GM23338 (cell line): ENCODE results near the gene OR13F1. TPM values are rescaled to one million over a fixed set of nuclear protein-coding genes. Genes with fewer than 3 reads are reported as not detected.

Source experiments
- ATAC-seq: fragments of 200-7000 bp; cut with Tn5 transposase; 3 replicates; pipeline ENCODE4 v1.9.1; 2020
- DNase-seq: peaks from one replicate; pipeline ENCODE4 v3.0.0-alpha.2; 2015; ENCODE audit warnings: low spot score
- H2AFZ ChIP-seq: fragments of 200-600 bp; sonication (generic); 2 replicates; pipeline ENCODE4 v1.8.0; 2016; ENCODE audit warnings: antibody characterized with exemption, mild to moderate bottlenecking, moderate library complexity
- H3F3A ChIP-seq: fragments of 200-600 bp; sonication (generic); replicated peaks from 2 replicates; pipeline ENCODE4 v1.8.0; 2017; ENCODE audit warnings: antibody characterized with exemption, mixed run types, low read depth
- H3K27ac ChIP-seq: fragments of 200-600 bp; sonication (generic); 2 replicates; pipeline ENCODE4 v1.6.1; 2016; ENCODE audit warnings: low read depth
- H3K27me3 ChIP-seq: fragments of 200-600 bp; sonication (generic); 2 replicates; pipeline ENCODE4 v1.8.0; 2016; ENCODE audit warnings: mild to moderate bottlenecking, mixed run types, moderate library complexity; ENCODE audit not compliant: insufficient read depth
- H3K36me3 ChIP-seq: fragments of 200-600 bp; sonication (generic); 2 replicates; pipeline ENCODE4 v1.8.0; 2016; ENCODE audit warnings: mild to moderate bottlenecking; ENCODE audit not compliant: insufficient read depth
- H3K4me1 ChIP-seq: fragments of 200-600 bp; sonication (generic); 2 replicates; pipeline ENCODE4 v1.8.0; 2016; ENCODE audit warnings: mild to moderate bottlenecking, moderate library complexity; ENCODE audit not compliant: insufficient read depth
- H3K4me2 ChIP-seq: fragments of 200-600 bp; sonication (generic); 2 replicates; pipeline ENCODE4 v1.7.1; 2017; ENCODE audit warnings: mixed run types
- H3K4me3 ChIP-seq: fragments of 200-600 bp; sonication (generic); 2 replicates; pipeline ENCODE4 v1.6.1; 2016; ENCODE audit warnings: mixed run types
- H3K79me2 ChIP-seq: fragments of 200-600 bp; sonication (generic); replicated peaks from 2 replicates; pipeline ENCODE4 v1.8.0; 2017; ENCODE audit warnings: mild to moderate bottlenecking; ENCODE audit not compliant: insufficient read depth
- H3K9me2 ChIP-seq: fragments of 200-600 bp; sonication (generic); 2 replicates; pipeline ENCODE4 v1.8.0; 2017; ENCODE audit not compliant: insufficient read depth
- H4K20me1 ChIP-seq: fragments of 200-600 bp; sonication (generic); replicated peaks from 2 replicates; pipeline ENCODE4 v1.8.0; 2017; ENCODE audit warnings: mild to moderate bottlenecking; ENCODE audit not compliant: insufficient read depth
- H3K27ac Mint-ChIP-seq: 2 replicates; pipeline ENCODE4 v1.8.0; 2020; ENCODE audit warnings: inconsistent platforms, mild to moderate bottlenecking, moderate library complexity, mixed read lengths
- H3K27me3 Mint-ChIP-seq: 3 replicates; pipeline ENCODE4 v1.8.0; 2022; ENCODE audit warnings: low read depth, mild to moderate bottlenecking, moderate library complexity, mixed read lengths, inconsistent platforms; ENCODE audit not compliant: insufficient read depth, poor library complexity
- H3K36me3 Mint-ChIP-seq: 3 replicates; pipeline ENCODE4 v1.8.0; 2021; ENCODE audit warnings: low read depth, mild to moderate bottlenecking, inconsistent platforms, moderate library complexity, mixed read lengths
- H3K4me1 Mint-ChIP-seq: 3 replicates; pipeline ENCODE4 v1.8.0; 2020; ENCODE audit warnings: mild to moderate bottlenecking, inconsistent platforms, mixed read lengths
- H3K4me3 Mint-ChIP-seq: 3 replicates; pipeline ENCODE4 v1.8.0; 2021; ENCODE audit warnings: moderate library complexity, mild to moderate bottlenecking, inconsistent platforms, mixed read lengths
- H3K9me3 Mint-ChIP-seq: 3 replicates; pipeline ENCODE4 v1.8.0; 2020; ENCODE audit warnings: moderate library complexity, mild to moderate bottlenecking, inconsistent platforms, mixed read lengths
- CREB1 ChIP-seq: fragments of 250-450 bp; sonication (Bioruptor Pico); IDR thresholded peaks from 2 replicates; pipeline ENCODE4 v1.5.0; 2020; ENCODE audit warnings: low read depth, mild to moderate bottlenecking, moderate library complexity
- EZH2 ChIP-seq: fragments of 200-600 bp; sonication (generic); IDR thresholded peaks from one replicate; pipeline ENCODE4 v1.8.0; 2017; ENCODE audit warnings: antibody characterized with exemption, mild to moderate bottlenecking, low read depth; ENCODE audit not compliant: unreplicated experiment
- EZH2phosphoT487 ChIP-seq: fragments of 200-600 bp; sonication (generic); IDR thresholded peaks from one replicate; pipeline ENCODE4 v1.8.1; 2018; ENCODE audit warnings: antibody characterized with exemption; ENCODE audit not compliant: unreplicated experiment
- JUNB ChIP-seq: IDR thresholded peaks from one replicate; pipeline ENCODE4 v1.6.1; 2016; ENCODE audit warnings: antibody characterized with exemption; ENCODE audit not compliant: unreplicated experiment
- NANOG ChIP-seq: IDR thresholded peaks from 2 replicates; pipeline ENCODE4 v1.6.1; 2016; ENCODE audit warnings: antibody characterized with exemption, borderline replicate concordance
- POLR2AphosphoS5 ChIP-seq: IDR thresholded peaks from 2 replicates; pipeline ENCODE4 v1.6.1; 2016; ENCODE audit warnings: antibody characterized with exemption, low read depth
- STAT1 ChIP-seq: IDR thresholded peaks from one replicate; pipeline ENCODE4 v1.6.1; 2016; ENCODE audit warnings: antibody characterized with exemption; ENCODE audit not compliant: unreplicated experiment
- ZNF114 ChIP-seq: fragments of 250-450 bp; sonication (Bioruptor Pico); IDR thresholded peaks from 2 replicates; pipeline ENCODE4 v1.5.0; 2020; ENCODE audit warnings: mild to moderate bottlenecking, moderate library complexity
- ZNF331 ChIP-seq: fragments of 250-450 bp; sonication (Bioruptor Pico); IDR thresholded peaks from 2 replicates; pipeline ENCODE4 v1.5.0; 2020; ENCODE audit warnings: low read depth, mild to moderate bottlenecking, moderate library complexity
- polyA plus RNA-seq: library from polyadenylated mRNA; unstranded; fragments of >200 nt; fragmentation: Nextera tagmentation; extraction: Ambion mirVana; gene quantifications from 2 replicates; pipeline ENCODE4 v1.2.1, GENCODE V29; 2016
- total RNA-seq: library from RNA; depleted of rRNA; stranded (reverse); fragments of >200 nt; shearing (Covaris generic); gene quantifications from 2 replicates; pipeline ENCODE4 v1.2.3, GENCODE V29; 2014
- TF ChIP-seq, protein P1 (sequence below), 2 experiments: fragments of 200-600 bp in 1 of 2; sonication (generic) in 1 of 2; conservative IDR thresholded peaks; 2 replicates each; pipeline versions ENCODE4 v1.5.1 to v1.6.1; 2016 to 2017; ENCODE audit warnings: antibody characterized with exemption in 2 of 2, low read depth in 2 of 2, mild to moderate bottlenecking in 2 of 2, moderate library complexity in 1 of 2
- TF ChIP-seq, protein P2 (sequence below): IDR thresholded peaks from one replicate; pipeline ENCODE4 v1.6.1; 2018; ENCODE audit warnings: antibody characterized with exemption; ENCODE audit not compliant: unreplicated experiment
- TF ChIP-seq, protein P3 (sequence below): IDR thresholded peaks from 2 replicates; pipeline ENCODE4 v1.6.1; 2016; ENCODE audit warnings: antibody characterized with exemption
- TF ChIP-seq, protein P4 (sequence below): fragments of 250-450 bp; sonication (Bioruptor Pico); IDR thresholded peaks from 2 replicates; pipeline ENCODE4 v1.5.0; 2020; ENCODE audit warnings: mild to moderate bottlenecking, moderate library complexity

Gene OR13F1
- total and polyA plus RNA-seq, 2 experiments from 2014 or later, result not detected

DNA sequence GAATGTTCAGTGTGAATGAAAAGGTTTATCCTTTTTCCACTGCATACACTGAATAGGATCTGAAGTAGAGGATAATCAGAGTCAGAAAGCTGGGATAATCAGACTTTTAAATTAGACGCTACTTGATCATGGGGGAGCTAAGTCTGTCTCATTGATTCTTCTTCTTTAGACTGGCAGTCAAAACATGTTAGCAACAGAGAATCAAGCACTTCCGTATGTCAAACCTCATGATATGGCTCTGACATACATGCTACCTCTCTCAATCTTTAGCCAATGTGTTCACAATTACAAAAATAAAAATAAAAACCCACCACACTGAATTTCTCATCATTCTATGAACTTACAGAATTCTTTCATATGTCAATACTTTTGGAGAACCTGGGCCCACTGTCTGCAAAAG, 19.0 kb upstream of the OR13F1 start:
- Histone ChIP-seq H3K36me3 (no peaks in the 10 kb centered on the region), H4K20me1 (no peaks in the 10 kb centered on the region), H3K27ac (no peak overlapping the region), H3K4me3 (no peak overlapping the region), H3F3A (no peaks in the 10 kb centered on the region), H3K9me2 (no peaks in the 10 kb centered on the region), H3K27me3 (no peaks in the 10 kb centered on the region), H2AFZ (no peak overlapping the region), H3K4me1 (no peaks in the 10 kb centered on the region), H3K79me2 (no peaks in the 10 kb centered on the region), H3K4me2 (no peak overlapping the region)
- no peak overlapping the region for H3K4me3 Mint-ChIP-seq
- no peaks in the 10 kb centered on the region for H3K4me1 Mint-ChIP-seq
- peaks cover 2% of the 10 kb centered on the region for H3K27me3 Mint-ChIP-seq
- DNase-seq (no peak), ATAC-seq (no peak)
- TF ChIP-seq CREB1 (CRISPR knock-in tag), result no peak
- no peak for TF ChIP-seq EZH2
- TF ChIP-seq, protein P1, sequence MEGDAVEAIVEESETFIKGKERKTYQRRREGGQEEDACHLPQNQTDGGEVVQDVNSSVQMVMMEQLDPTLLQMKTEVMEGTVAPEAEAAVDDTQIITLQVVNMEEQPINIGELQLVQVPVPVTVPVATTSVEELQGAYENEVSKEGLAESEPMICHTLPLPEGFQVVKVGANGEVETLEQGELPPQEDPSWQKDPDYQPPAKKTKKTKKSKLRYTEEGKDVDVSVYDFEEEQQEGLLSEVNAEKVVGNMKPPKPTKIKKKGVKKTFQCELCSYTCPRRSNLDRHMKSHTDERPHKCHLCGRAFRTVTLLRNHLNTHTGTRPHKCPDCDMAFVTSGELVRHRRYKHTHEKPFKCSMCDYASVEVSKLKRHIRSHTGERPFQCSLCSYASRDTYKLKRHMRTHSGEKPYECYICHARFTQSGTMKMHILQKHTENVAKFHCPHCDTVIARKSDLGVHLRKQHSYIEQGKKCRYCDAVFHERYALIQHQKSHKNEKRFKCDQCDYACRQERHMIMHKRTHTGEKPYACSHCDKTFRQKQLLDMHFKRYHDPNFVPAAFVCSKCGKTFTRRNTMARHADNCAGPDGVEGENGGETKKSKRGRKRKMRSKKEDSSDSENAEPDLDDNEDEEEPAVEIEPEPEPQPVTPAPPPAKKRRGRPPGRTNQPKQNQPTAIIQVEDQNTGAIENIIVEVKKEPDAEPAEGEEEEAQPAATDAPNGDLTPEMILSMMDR (conservative IDR thresholded peaks at IDR 0.05; ENCODE audit: low read depth in 2 of 2), result no peak
- no peak for TF ChIP-seq STAT1
- TF ChIP-seq POLR2AphosphoS5, result no peak
- TF ChIP-seq, protein P2, sequence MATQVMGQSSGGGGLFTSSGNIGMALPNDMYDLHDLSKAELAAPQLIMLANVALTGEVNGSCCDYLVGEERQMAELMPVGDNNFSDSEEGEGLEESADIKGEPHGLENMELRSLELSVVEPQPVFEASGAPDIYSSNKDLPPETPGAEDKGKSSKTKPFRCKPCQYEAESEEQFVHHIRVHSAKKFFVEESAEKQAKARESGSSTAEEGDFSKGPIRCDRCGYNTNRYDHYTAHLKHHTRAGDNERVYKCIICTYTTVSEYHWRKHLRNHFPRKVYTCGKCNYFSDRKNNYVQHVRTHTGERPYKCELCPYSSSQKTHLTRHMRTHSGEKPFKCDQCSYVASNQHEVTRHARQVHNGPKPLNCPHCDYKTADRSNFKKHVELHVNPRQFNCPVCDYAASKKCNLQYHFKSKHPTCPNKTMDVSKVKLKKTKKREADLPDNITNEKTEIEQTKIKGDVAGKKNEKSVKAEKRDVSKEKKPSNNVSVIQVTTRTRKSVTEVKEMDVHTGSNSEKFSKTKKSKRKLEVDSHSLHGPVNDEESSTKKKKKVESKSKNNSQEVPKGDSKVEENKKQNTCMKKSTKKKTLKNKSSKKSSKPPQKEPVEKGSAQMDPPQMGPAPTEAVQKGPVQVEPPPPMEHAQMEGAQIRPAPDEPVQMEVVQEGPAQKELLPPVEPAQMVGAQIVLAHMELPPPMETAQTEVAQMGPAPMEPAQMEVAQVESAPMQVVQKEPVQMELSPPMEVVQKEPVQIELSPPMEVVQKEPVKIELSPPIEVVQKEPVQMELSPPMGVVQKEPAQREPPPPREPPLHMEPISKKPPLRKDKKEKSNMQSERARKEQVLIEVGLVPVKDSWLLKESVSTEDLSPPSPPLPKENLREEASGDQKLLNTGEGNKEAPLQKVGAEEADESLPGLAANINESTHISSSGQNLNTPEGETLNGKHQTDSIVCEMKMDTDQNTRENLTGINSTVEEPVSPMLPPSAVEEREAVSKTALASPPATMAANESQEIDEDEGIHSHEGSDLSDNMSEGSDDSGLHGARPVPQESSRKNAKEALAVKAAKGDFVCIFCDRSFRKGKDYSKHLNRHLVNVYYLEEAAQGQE, result no peak
- TF ChIP-seq JUNB, result no peak
- TF ChIP-seq, protein P3, sequence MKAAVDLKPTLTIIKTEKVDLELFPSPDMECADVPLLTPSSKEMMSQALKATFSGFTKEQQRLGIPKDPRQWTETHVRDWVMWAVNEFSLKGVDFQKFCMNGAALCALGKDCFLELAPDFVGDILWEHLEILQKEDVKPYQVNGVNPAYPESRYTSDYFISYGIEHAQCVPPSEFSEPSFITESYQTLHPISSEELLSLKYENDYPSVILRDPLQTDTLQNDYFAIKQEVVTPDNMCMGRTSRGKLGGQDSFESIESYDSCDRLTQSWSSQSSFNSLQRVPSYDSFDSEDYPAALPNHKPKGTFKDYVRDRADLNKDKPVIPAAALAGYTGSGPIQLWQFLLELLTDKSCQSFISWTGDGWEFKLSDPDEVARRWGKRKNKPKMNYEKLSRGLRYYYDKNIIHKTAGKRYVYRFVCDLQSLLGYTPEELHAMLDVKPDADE, result no peak
- no peak for TF ChIP-seq ZNF331 (CRISPR knock-in tag)
- no peak for TF ChIP-seq NANOG
- TF ChIP-seq EZH2phosphoT487, result no peak
- no peak for TF ChIP-seq ZNF114 (CRISPR knock-in tag)
- TF ChIP-seq, protein P4, sequence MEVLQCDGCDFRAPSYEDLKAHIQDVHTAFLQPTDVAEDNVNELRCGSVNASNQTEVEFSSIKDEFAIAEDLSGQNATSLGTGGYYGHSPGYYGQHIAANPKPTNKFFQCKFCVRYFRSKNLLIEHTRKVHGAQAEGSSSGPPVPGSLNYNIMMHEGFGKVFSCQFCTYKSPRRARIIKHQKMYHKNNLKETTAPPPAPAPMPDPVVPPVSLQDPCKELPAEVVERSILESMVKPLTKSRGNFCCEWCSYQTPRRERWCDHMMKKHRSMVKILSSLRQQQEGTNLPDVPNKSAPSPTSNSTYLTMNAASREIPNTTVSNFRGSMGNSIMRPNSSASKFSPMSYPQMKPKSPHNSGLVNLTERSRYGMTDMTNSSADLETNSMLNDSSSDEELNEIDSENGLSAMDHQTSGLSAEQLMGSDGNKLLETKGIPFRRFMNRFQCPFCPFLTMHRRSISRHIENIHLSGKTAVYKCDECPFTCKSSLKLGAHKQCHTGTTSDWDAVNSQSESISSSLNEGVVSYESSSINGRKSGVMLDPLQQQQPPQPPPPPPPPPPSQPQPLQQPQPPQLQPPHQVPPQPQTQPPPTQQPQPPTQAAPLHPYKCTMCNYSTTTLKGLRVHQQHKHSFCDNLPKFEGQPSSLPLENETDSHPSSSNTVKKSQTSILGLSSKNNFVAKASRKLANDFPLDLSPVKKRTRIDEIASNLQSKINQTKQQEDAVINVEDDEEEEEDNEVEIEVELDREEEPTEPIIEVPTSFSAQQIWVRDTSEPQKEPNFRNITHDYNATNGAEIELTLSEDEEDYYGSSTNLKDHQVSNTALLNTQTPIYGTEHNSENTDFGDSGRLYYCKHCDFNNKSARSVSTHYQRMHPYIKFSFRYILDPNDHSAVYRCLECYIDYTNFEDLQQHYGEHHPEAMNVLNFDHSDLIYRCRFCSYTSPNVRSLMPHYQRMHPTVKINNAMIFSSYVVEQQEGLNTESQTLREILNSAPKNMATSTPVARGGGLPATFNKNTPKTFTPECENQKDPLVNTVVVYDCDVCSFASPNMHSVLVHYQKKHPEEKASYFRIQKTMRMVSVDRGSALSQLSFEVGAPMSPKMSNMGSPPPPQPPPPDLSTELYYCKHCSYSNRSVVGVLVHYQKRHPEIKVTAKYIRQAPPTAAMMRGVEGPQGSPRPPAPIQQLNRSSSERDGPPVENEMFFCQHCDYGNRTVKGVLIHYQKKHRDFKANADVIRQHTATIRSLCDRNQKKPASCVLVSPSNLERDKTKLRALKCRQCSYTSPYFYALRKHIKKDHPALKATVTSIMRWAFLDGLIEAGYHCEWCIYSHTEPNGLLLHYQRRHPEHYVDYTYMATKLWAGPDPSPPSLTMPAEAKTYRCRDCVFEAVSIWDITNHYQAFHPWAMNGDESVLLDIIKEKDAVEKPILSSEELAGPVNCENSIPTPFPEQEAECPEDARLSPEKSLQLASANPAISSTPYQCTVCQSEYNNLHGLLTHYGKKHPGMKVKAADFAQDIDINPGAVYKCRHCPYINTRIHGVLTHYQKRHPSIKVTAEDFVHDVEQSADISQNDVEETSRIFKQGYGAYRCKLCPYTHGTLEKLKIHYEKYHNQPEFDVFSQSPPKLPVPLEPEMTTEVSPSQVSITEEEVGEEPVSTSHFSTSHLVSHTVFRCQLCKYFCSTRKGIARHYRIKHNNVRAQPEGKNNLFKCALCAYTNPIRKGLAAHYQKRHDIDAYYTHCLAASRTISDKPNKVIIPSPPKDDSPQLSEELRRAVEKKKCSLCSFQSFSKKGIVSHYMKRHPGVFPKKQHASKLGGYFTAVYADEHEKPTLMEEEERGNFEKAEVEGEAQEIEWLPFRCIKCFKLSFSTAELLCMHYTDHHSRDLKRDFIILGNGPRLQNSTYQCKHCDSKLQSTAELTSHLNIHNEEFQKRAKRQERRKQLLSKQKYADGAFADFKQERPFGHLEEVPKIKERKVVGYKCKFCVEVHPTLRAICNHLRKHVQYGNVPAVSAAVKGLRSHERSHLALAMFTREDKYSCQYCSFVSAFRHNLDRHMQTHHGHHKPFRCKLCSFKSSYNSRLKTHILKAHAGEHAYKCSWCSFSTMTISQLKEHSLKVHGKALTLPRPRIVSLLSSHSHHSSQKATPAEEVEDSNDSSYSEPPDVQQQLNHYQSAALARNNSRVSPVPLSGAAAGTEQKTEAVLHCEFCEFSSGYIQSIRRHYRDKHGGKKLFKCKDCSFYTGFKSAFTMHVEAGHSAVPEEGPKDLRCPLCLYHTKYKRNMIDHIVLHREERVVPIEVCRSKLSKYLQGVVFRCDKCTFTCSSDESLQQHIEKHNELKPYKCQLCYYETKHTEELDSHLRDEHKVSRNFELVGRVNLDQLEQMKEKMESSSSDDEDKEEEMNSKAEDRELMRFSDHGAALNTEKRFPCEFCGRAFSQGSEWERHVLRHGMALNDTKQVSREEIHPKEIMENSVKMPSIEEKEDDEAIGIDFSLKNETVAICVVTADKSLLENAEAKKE (CRISPR knock-in tag), result no peak
- H3K36me3 Mint-ChIP-seq, result no peaks in the 10 kb centered on the region
- H3K9me3 Mint-ChIP-seq, result peaks cover 7% of the 10 kb centered on the region; the same call in 1 of the 3 replicates
- H3K27ac Mint-ChIP-seq, result no peak overlapping the region
